SH-SY5Y (cell line): ENCODE data around the gene MLLT3.

Experiments
- GATA2 ChIP-seq: IDR thresholded peaks from 2 replicates; pipeline ENCODE4 v1.6.1; 2011; ENCODE audit warnings: mild to moderate bottlenecking, low read depth, low read length
- GATA3 ChIP-seq: IDR thresholded peaks from 2 replicates; pipeline ENCODE4 v1.6.1; 2011; ENCODE audit warnings: low read depth, mild to moderate bottlenecking, low read length, moderate library complexity

Gene MLLT3

DNA sequence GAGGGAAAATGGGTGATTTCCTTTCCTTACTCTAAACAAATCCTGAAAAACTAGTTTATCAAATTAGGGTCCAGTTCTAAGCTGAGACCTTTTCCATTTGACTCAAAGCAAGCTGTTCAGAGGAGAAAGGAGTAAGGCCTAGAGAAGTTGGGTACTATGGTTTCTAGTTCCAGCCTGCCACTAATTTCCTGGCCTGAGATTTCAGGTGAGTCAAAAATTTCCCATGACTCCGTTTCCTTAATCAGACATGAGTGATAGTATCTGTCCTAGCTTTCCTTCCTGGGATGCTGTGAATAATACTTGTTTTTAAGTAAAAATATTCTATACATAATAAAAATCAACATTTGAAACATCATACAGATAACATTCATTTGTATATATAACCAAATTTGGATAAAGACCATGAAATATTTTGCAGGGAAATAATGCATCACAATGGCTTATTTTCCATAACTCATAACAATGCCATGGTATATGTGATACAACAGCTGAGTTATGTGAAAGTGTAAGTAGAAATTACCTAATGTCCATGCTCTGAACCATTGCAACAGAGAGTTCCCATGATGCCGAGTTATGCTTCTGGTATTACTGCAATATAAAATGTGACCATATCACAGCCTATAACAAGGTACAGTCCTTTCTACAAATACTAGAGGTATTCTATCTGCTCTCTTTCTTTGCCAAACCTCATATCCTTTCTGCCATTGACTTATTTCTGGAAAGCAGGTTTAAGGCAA, 142.7 kb downstream of the MLLT3 start:
- TF ChIP-seq GATA2, result no peak
- no peak for TF ChIP-seq GATA3

DNA sequence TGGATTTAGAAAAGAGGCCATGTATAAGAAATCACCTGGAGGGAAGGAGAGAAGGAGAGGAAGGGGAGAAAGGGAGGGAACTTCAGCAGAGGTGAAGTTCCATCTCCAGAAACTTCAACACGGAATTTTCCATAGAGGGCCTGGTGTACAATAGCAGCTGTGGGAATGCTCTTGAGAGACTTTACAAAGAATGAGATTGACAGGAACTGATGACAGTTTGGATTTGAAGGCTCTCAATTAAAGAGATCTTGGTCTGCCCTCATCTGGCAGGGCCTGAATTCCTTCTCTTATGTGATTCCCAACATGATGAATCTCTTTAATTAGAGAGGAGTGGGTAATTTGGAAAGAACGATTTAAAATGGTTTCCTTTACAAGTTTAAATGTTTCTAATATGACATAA, 143.5 kb downstream of the MLLT3 start:
- no peak for TF ChIP-seq GATA2
- no peak for TF ChIP-seq GATA3

DNA sequence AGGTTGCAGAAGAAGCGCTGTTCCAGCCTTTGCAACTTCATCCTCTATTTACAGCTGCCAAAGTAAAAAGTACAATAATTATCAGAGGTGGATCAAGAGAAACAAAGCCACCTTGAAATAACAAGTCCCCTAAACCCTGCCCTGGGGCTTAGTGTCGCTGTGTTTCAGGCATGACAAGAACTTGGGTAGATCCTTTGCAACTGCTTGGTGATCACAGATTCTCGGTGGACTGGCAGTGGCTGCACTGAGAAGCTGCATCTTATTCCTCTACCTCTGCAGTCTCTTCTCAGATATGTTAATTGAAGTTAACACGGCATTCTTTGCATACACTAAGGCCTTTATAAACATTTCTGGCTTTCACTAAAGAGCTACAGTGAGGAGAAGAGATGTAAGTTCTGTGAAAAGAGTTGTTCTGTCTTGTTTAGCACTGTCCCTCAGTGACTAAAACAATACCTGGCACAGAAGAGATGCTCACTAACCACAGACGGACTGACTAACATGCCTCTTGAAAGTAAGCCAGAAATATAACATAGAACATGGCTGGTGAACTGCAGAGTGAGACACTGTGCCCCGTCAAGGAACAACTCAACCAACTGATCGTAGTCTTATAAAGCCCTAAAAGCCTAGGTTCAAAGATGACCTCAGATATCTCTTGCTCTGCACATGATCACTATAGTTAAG, 144.2 kb downstream of the MLLT3 start:
- TF ChIP-seq GATA2 (no peak), GATA3 (no peak)

GRCh38 chr9:20476912-20477521, 145.3 kb downstream of the MLLT3 start:
- TF ChIP-seq GATA3 (no peak), GATA2 (no peak)

DNA sequence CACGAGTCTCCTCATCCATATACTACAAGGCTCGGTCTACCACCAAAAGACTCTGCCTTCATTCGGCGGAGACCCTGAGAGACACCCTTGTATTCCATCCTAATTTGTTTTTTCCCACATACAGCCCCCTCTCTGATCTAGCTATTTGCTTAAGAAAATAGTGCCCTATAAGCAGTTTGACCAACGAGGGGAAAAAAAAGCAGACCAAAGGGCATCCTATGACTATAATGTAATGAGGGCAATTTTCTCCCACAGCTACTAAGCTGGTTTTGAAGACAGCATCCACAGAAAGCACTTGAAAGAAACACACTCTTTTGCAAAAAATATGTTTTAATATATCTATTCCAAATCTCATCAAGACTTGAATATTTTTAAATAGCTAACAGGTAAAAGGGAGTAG, 147.8 kb downstream of the MLLT3 start:
- TF ChIP-seq GATA2 (no peak), GATA3 (no peak)

DNA sequence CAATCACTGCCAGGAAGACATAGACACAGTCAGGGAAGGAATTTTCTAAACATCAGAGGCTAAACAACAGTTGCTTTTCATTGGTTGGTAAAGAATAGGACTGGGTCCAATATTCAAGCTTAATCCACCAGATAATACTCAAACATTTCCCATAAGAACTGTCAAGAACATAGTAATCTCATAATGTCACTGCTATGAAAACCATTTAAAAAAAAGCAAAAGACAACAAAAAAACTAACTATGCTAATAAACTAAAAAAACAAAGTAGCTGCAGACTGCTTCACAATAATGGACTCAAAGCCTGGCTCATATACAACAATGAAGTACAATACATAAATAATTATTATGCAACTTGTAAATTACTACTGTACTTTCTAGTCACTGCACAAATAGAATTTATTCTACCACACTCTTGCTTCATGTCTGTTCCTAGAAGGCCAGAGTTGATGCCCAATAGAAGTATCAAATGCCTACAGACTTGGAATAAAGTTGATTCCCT, 148.7 kb downstream of the MLLT3 start:
- TF ChIP-seq GATA2 (no peak), GATA3 (no peak)

- TF ChIP-seq GATA3 (no peak), GATA2 (no peak)
These were observed 149.8 kb downstream of the MLLT3 start for GRCh38 chr9:20472342-20473045.

DNA sequence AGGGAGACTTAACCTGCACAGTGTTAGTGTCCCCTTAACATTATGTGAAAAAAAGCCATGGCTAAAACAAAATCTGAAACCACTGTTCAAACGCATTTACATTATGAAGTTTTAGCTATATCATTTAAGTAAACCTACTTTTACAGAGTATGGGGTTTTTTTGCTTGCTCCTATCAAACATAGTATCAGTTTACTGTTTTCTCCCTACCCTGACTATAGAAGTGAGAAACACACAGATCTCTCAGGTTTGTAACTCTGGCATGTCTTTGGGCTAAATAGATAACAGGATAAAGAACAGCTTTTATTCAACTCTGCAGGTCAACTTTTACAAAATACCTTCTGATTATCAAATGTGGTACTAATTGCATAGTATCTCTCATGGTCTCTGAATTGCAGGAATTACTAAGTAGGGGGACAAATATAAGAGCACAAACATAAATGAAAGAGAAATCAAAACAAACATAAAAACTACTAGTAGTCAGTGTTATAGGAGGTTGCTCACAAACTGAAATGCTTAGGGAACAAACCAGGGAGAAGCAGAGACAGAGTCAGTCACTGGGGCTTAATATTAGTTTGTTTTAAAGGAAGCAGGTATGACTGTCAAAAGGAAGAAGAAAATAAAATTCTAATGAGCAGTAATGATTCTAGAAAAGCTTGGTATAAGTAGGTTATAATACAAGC, 155.8 kb downstream of the MLLT3 start:
- TF ChIP-seq GATA3, result no peak
- no peak for TF ChIP-seq GATA2

GRCh38 chr9:20464242-20464641, 158.1 kb downstream of the MLLT3 start:
- TF ChIP-seq GATA3 (no peak), GATA2 (no peak)

- TF ChIP-seq GATA2 (no peak), GATA3 (no peak)
These were observed 158.5 kb downstream of the MLLT3 start for GRCh38 chr9:20463823-20464222.

- TF ChIP-seq GATA3 (no peak), GATA2 (no peak)
These were observed 159.9 kb downstream of the MLLT3 start for GRCh38 chr9:20462410-20462809.

DNA sequence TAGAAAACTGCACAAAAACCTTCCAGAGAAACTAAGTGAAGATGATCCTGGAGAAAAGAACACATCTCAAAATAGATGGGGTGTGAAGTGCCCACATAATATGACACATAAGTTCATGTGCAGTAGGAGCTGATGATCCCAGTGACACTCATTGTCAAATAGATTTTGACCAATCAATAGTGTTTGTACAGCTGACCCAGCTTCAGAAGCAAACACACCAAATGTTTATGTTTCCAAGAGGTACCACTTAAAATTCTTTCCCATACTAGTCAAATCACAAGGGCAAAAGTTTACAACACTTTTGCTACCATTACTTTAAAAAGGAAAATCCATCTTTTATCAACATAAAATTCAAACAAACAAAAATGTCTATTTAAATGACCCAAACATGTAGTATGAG, 175.0 kb downstream of the MLLT3 start:
- no peak for TF ChIP-seq GATA2
- TF ChIP-seq GATA3, result no peak

DNA sequence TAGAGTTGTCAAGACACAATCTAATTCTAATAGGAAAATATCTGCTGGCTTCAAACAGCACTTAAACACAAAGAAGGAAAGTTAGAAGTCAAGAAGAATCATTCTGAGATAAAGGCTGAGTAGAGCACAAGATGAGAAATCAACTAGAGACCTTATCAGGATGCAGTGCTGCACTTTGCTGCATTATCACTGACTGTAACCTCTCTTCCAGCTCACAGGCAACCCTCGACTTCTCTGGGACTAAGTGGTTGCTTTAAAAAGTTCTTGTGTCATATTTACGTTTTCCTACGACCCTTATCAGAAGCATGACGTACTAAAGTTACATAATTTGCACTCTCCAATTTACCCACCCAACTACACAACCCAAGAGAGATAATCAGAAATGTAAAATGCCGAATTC, 176.1 kb downstream of the MLLT3 start:
- TF ChIP-seq GATA2 (no peak), GATA3 (no peak)
